Uterus (tissue), 4 donors: Measurements from ENCODE around the gene FOXP2. TPM values are rescaled to one million over a fixed set of nuclear protein-coding genes. Genes with fewer than 3 reads are reported as not detected.
"Not testable (repeated sequence)": the region's sequence is repeated elsewhere in the genome, so short reads cannot be mapped to it uniquely, and the experiment has no call there.

Source experiments
- DNase-seq, 2 donors: peaks; one replicate each; pipeline ENCODE4 v3.0.0-alpha.2; 2019 to 2020
- H3K27ac ChIP-seq, 2 donors: fragments of 200-600 bp; sonication (generic); 1 replicate in 1 of 2; 2 replicates in 1 of 2; pipeline ENCODE4 v1.5.1; 2016 to 2018
- H3K27me3 ChIP-seq, 2 donors: fragments of 200-600 bp; sonication (generic); one replicate each; pipeline ENCODE4 v1.5.1; 2018 to 2019; ENCODE audit warnings: control low read depth in 1 of 2
- H3K36me3 ChIP-seq, 2 donors: fragments of 200-600 bp; sonication (generic); one replicate each; pipeline ENCODE4 v1.5.1; 2019; ENCODE audit warnings: control low read depth in 1 of 2
- H3K4me1 ChIP-seq, 2 donors: fragments of 200-600 bp; sonication (generic); one replicate each; pipeline ENCODE4 v1.5.1; 2018 to 2019; ENCODE audit warnings: control low read depth in 1 of 2
- H3K4me3 ChIP-seq, 2 donors: fragments of 200-600 bp; sonication (generic); 1 replicate in 1 of 2; 2 replicates in 1 of 2; pipeline ENCODE4 v1.5.1; 2018 to 2019; ENCODE audit warnings: mild to moderate bottlenecking in 1 of 2
- H3K9me3 ChIP-seq, 2 donors: fragments of 200-600 bp; sonication (generic); one replicate each; pipeline ENCODE4 v1.5.1; 2019; ENCODE audit warnings: control low read depth in 1 of 2
- POLR2A ChIP-seq, 2 donors: fragments of 450-650 bp; IDR thresholded peaks; one replicate each; pipeline ENCODE4 v1.6.1; 2016; ENCODE audit warnings: antibody characterized with exemption in 2 of 2, mild to moderate bottlenecking in 1 of 2, moderate library complexity in 1 of 2
- intact Hi-C: fragments of 100-400 bp; cut with DNase I; formaldehyde crosslinking; loops from one replicate; pipeline ENCODE4 v1.15.1; 2023; ENCODE audit warnings: low total_unique reads
- total RNA-seq, 4 donors: library from RNA; depleted of rRNA in 3 of 4; stranded (reverse); fragments of >200 nt in 3 of 4; gene quantifications; one replicate each; pipeline versions ENCODE4 v1.1.0 to v1.2.4, GENCODE V29; 2014 to 2023
- TF ChIP-seq, protein P1 (sequence below), 4 experiments: fragments of 200-600 bp in 2 of 4; fragments of 450-650 bp in 2 of 4; sonication (generic) in 2 of 4; IDR thresholded peaks; one replicate each; pipeline ENCODE4 v1.5.1; 2016 to 2019; ENCODE audit warnings: antibody characterized with exemption in 4 of 4, mild to moderate bottlenecking in 2 of 4, moderate library complexity in 1 of 4
- donor health status: DM: yes; HTN: yes; CAD: no.

Gene FOXP2
- total RNA-seq, 4 donors from 2014 or later, result 17.6 to 59.3 (median 24.9) TPM

DNA sequence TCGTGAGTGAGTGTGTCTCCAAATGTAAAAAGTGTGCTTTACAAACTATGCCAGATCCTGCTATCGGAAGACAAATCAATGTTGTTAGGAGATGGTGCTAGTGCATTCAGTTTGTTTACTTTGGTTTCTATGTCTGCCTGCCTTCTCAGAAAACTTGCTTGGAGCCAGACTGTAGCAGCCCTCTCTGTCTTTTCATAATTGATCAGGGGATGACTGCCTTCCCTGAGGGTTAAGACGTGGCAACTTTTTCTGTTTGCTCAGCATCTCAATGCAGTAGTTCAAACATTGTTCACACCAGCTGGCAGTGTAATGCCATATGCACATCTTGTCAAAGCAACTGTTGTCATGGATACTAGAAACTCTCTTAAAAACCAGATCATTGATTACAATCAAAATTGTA, 118.5 kb downstream of the FOXP2 start:
- intact Hi-C loops, result no loop called here
- Histone ChIP-seq H3K9me3 (no peaks in the 10 kb centered on the region), H3K4me3 (no peak overlapping the region), H3K27ac (peak overlapping the region in 1 of 2 donors; percentile 22), H3K27me3 (no peaks in the 10 kb centered on the region), H3K36me3 (no peaks in the 10 kb centered on the region), H3K4me1 (peaks cover 0 to 10% of the 10 kb centered on the region in 2 donors)
- TF ChIP-seq, protein P1, sequence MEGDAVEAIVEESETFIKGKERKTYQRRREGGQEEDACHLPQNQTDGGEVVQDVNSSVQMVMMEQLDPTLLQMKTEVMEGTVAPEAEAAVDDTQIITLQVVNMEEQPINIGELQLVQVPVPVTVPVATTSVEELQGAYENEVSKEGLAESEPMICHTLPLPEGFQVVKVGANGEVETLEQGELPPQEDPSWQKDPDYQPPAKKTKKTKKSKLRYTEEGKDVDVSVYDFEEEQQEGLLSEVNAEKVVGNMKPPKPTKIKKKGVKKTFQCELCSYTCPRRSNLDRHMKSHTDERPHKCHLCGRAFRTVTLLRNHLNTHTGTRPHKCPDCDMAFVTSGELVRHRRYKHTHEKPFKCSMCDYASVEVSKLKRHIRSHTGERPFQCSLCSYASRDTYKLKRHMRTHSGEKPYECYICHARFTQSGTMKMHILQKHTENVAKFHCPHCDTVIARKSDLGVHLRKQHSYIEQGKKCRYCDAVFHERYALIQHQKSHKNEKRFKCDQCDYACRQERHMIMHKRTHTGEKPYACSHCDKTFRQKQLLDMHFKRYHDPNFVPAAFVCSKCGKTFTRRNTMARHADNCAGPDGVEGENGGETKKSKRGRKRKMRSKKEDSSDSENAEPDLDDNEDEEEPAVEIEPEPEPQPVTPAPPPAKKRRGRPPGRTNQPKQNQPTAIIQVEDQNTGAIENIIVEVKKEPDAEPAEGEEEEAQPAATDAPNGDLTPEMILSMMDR (IDR thresholded peaks at IDR 0.05), result no peak
- TF ChIP-seq POLR2A (IDR thresholded peaks at IDR 0.05), result no peak
- DNase-seq, result no peak

DNA sequence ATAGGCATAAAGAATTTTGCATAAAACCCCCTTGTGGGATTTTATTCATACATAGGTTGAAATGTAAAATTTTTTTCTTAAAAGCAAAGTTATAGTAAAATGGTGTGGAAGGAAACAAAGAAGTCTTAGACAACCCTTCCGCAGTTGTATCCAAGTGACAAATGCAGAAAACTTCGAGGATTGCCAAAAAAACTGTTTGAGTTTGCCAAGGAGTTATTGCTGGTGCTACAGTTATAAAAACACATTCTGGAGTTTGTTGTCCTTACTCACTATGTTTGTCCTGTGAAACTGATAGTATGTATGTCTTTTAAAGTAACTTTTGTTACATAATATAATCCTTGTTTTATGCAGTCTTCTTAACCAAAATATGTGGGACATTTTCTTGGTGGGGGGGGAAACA, 120.3 kb downstream of the FOXP2 start:
- Histone ChIP-seq H3K4me1 (peaks cover 0 to 10% of the 10 kb centered on the region in 2 donors), H3K36me3 (no peaks in the 10 kb centered on the region), H3K27me3 (no peaks in the 10 kb centered on the region), H3K9me3 (no peaks in the 10 kb centered on the region), H3K27ac (peak overlapping the region in 1 of 2 donors; percentile 6), H3K4me3 (no peak overlapping the region)
- DNase-seq, result no peak
- intact Hi-C loops, result no loop called here
- TF ChIP-seq, protein P1 (IDR thresholded peaks at IDR 0.05), result no peak
- TF ChIP-seq POLR2A (IDR thresholded peaks at IDR 0.05), result no peak

DNA sequence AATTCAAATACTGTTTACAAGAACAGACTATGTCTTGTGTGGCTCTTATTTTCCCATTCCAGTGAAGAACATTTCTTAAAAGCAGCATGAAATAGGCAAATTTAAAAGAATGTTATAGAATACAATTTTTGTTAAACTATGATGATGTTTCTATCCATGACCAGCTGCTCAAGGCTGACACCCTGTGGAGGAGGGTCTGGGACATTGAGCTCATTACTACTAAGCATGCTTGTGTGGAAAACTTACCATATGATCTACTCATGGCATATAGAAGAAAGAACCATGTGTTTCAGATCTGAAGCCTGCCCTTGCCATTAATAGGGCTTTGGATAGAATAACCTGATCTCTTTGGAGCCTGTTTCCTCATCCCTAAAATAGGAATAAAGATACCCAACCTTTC, 125.0 kb downstream of the FOXP2 start:
- H3K4me3 ChIP-seq, result no peak overlapping the region
- TF ChIP-seq POLR2A (IDR thresholded peaks at IDR 0.05), result no peak
- TF ChIP-seq, protein P1 (IDR thresholded peaks at IDR 0.05), result peak in 2 of 4 experiments; percentile 3 to 44
- no peaks in the 10 kb centered on the region for H3K27me3 ChIP-seq
- intact Hi-C loops, result no loop called here
- H3K4me1 ChIP-seq, result peaks cover 0 to 10% of the 10 kb centered on the region in 2 donors
- H3K9me3 ChIP-seq, result no peaks in the 10 kb centered on the region
- no peaks in the 10 kb centered on the region for H3K36me3 ChIP-seq
- no peak overlapping the region for H3K27ac ChIP-seq
- no peak for DNase-seq

DNA sequence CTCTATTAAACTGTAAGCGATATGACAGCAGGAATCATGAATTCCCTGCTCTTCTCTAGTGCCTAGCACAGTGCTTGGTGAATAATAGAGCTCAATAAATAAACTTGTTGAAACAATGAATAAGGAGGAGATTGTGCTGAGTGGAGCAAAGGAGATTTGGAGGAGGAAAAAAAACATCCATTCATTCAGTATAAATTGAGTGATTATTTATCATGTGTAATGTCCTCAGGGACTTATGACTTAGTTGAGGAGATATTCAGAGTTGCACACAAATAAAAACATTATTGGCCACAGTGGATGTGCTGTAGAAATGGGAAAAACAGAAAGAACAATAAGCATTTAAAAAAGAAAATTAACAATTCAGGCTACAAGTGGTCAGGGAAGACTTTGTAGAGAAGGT, 125.7 kb downstream of the FOXP2 start:
- H3K27me3 ChIP-seq, result no peaks in the 10 kb centered on the region
- H3K9me3 ChIP-seq, result no peaks in the 10 kb centered on the region
- H3K36me3 ChIP-seq, result no peaks in the 10 kb centered on the region
- H3K27ac ChIP-seq, result no peak overlapping the region
- H3K4me3 ChIP-seq, result no peak overlapping the region
- intact Hi-C loops, result no loop called here
- peaks cover 0 to 8% of the 10 kb centered on the region in 2 donors for H3K4me1 ChIP-seq
- no peak for TF ChIP-seq POLR2A (IDR thresholded peaks at IDR 0.05)
- TF ChIP-seq, protein P1 (IDR thresholded peaks at IDR 0.05), result no peak
- no peak for DNase-seq

DNA sequence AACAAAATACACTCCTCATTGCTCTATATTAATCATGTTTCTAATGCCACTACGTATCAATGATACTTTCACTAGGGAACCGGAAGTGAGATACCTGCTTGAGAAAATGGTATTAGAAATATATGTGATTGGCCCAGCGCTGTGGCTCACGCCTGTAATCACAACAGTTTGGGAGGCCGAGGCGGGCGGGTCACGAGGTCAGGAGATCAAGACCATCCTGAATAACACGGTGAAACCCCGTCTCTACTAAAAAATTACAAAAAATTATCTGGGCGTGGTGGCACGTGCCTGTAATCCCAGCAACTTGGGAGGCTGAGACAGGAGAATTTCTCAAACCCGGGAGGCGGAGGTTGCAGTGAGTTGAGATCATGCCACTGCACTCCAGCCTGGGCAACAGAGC, 132.7 kb downstream of the FOXP2 start:
- H3K27me3 ChIP-seq, H3K36me3 ChIP-seq, intact Hi-C loops, H3K4me1 ChIP-seq, H3K4me3 ChIP-seq, H3K27ac ChIP-seq, DNase-seq, H3K9me3 ChIP-seq: not testable (repeated sequence)
